NB4 (cell line): ENCODE data around the gene CD52.
"Not testable (repeated sequence)": the region's sequence is repeated elsewhere in the genome, so short reads cannot be mapped to it uniquely, and the experiment has no call there.

Experiments
- DNase-seq: peaks from one replicate; pipeline ENCODE4 v3.0.0; 2010; ENCODE audit warnings: low read depth
- H3K4me3 ChIP-seq: one replicate; pipeline ENCODE4 v1.5.1; 2011; ENCODE audit warnings: mild to moderate bottlenecking, low read depth, low read length, moderate library complexity
- CTCF ChIP-seq: IDR thresholded peaks from one replicate; pipeline ENCODE4 v1.5.1; 2012; ENCODE audit warnings: low read depth, low read length
- MAX ChIP-seq: IDR thresholded peaks from 2 replicates; pipeline ENCODE4 v1.6.1; 2011; ENCODE audit warnings: low read depth, low read length
- MYC ChIP-seq: IDR thresholded peaks from 2 replicates; pipeline ENCODE4 v1.6.1; 2011; ENCODE audit warnings: low read depth, low read length
- POLR2A ChIP-seq: IDR thresholded peaks from 2 replicates; pipeline ENCODE4 v1.6.1; 2011; ENCODE audit warnings: mild to moderate bottlenecking; ENCODE audit not compliant: insufficient read length; ENCODE audit errors: extremely low read depth

Gene CD52

GRCh38 chr1:26307363-26307781 lies 10.4 kb upstream of the CD52 start:
- no peak for DNase-seq
- H3K4me3 ChIP-seq = peak overlapping the region; percentile 53
- TF ChIP-seq POLR2A (no peak), MAX (no peak), CTCF (no peak)

GRCh38 chr1:26307966-26308899 lies 9.5 kb upstream of the CD52 start:
- not testable (repeated sequence) for H3K4me3 ChIP-seq, DNase-seq

- TF ChIP-seq MYC (no peak), POLR2A (no peak), CTCF (no peak), MAX (no peak)
- DNase-seq = no peak
Measured at GRCh38 chr1:26314501-26314900, 3.3 kb upstream of the CD52 start.

GRCh38 chr1:26315874-26316850 lies 1.6 kb upstream of the CD52 start:
- DNase-seq = peak; percentile 23
- TF ChIP-seq MAX = no peak
- no peak for TF ChIP-seq CTCF
- TF ChIP-seq POLR2A = no peak
- no peak for TF ChIP-seq MYC
- H3K4me3 ChIP-seq = no peak overlapping the region

More at GRCh38 chr1:26314501-26314900, 3.3 kb upstream of the CD52 start:
- H3K4me3 ChIP-seq = no peak overlapping the region

- H3K4me3 ChIP-seq = no peak overlapping the region
- TF ChIP-seq CTCF (no peak), POLR2A (no peak), MYC (no peak), MAX (no peak)
- no peak for DNase-seq
Measured at GRCh38 chr1:26317146-26317545, 612 bp upstream of the CD52 start.
